Esophagus squamous epithelium (tissue), 4 donors: ENCODE measurements around the gene MPZL1.

ENCODE experiments used
- POLR2A ChIP-seq, 4 donors: fragments of 450-650 bp; IDR thresholded peaks; one replicate each; pipeline ENCODE4 v1.6.1; 2017; ENCODE audit warnings: antibody characterized with exemption in 4 of 4, mild to moderate bottlenecking in 4 of 4, moderate library complexity in 3 of 4
- TF ChIP-seq, protein P1 (sequence below), 6 experiments: fragments of 450-650 bp in 4 of 6; fragments of 200-600 bp in 2 of 6; sonication (generic) in 2 of 6; IDR thresholded peaks; one replicate each; pipeline ENCODE4 v1.5.1; 2016 to 2019; ENCODE audit warnings: antibody characterized with exemption in 6 of 6, mild to moderate bottlenecking in 4 of 6, moderate library complexity in 4 of 6

- TF ChIP-seq POLR2A (IDR thresholded peaks at IDR 0.05) = no peak
- TF ChIP-seq, protein P1, sequence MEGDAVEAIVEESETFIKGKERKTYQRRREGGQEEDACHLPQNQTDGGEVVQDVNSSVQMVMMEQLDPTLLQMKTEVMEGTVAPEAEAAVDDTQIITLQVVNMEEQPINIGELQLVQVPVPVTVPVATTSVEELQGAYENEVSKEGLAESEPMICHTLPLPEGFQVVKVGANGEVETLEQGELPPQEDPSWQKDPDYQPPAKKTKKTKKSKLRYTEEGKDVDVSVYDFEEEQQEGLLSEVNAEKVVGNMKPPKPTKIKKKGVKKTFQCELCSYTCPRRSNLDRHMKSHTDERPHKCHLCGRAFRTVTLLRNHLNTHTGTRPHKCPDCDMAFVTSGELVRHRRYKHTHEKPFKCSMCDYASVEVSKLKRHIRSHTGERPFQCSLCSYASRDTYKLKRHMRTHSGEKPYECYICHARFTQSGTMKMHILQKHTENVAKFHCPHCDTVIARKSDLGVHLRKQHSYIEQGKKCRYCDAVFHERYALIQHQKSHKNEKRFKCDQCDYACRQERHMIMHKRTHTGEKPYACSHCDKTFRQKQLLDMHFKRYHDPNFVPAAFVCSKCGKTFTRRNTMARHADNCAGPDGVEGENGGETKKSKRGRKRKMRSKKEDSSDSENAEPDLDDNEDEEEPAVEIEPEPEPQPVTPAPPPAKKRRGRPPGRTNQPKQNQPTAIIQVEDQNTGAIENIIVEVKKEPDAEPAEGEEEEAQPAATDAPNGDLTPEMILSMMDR (IDR thresholded peaks at IDR 0.05) = no peak
These were observed 77.2 kb downstream of the MPZL1 start for GRCh38 chr1:167798952-167799351.
